IPS-18c (cell line): Measurements from ENCODE around the gene CLCN6.

Experiments used
- H3K4me3 ChIP-seq: 2 replicates; pipeline ENCODE4 v1.7.0; 2013; ENCODE audit warnings: low read depth, mild to moderate bottlenecking, low read length, moderate library complexity; ENCODE audit not compliant: insufficient read depth
- H3K9me3 ChIP-seq: one replicate; pipeline ENCODE4 v1.6.1; 2013; ENCODE audit warnings: mild to moderate bottlenecking, low read length, moderate library complexity; ENCODE audit not compliant: control insufficient read depth, insufficient read depth

The CLCN6 gene

GRCh38 chr1:11877074-11877473 lies 71.1 kb downstream of the CLCN6 start:
- H3K4me3 ChIP-seq, result no peak overlapping the region
- H3K9me3 ChIP-seq, result peaks cover 2% of the 10 kb centered on the region

GRCh38 chr1:11878081-11878890 lies 72.3 kb downstream of the CLCN6 start:
- Histone ChIP-seq H3K4me3 (no peak overlapping the region), H3K9me3 (peaks cover 2% of the 10 kb centered on the region)

- no peak overlapping the region for H3K4me3 ChIP-seq
- peaks cover 2% of the 10 kb centered on the region for H3K9me3 ChIP-seq
Observed at GRCh38 chr1:11878891-11879190, 72.8 kb downstream of the CLCN6 start.

GRCh38 chr1:11879311-11880180 lies 73.6 kb downstream of the CLCN6 start:
- Histone ChIP-seq H3K9me3 (peaks cover 2% of the 10 kb centered on the region), H3K4me3 (no peak overlapping the region)

DNA sequence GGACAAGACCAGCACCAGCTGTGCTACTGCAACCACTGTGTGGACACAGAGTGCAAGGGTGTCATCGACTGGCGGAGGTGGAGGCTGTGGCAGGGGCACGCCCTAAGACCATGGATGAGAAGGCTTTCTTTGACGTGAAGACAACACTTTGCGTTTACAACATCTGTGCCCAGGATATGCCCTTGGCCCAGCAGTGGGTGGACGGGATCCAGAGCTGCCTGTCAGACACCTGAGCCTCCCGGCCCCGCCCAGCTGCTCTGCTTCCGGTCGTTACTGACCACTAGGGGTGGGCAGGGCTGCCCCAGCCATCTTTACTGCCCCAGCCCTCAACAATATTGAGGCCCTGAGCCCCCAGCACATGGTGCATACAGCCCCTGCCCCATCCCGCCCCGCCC lies 74.2 kb downstream of the CLCN6 start:
- Histone ChIP-seq H3K4me3 (no peak overlapping the region), H3K9me3 (peaks cover 2% of the 10 kb centered on the region)

DNA sequence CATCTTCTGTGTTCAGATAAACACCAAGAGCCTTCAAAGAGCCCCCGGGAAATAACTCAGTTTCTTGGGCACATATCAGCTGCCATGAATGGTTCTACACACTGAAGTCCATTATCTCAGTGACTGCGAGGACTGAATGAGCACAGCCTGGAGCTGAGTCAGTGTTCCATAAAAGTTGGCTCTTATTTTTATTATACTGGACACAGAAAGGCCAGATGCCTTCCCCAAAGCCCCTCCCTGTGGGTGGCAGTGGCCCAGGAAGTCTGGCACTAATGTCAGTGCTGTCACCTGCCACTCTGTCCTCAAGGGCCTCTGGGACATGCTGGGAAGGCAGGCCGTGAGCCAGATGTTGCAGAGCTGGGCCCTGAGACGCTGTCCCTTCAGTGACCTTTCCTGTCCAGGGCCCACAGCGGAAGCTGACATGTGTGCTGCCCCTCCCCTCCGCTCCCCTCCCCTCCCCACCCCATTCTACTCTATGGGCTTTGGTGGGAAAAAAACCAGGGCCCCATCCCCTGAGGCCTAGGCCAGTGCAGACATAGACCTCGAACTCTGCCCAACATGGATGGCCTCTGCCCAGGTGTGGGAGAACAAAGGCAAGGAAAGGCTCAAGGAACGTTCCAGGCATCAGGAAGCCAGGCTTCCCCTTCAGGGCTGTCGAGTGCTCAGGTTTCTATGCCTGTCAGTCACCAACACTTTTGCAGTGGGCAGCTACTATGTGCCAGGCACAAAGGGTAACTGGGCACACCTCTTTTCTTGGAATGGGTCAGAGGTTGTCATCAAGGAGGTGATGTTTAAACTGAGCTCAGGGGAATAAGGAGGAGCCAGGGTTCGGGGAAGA lies 75.1 kb downstream of the CLCN6 start:
- peaks cover 2% of the 10 kb centered on the region for H3K9me3 ChIP-seq
- no peak overlapping the region for H3K4me3 ChIP-seq

GRCh38 chr1:11881749-11882441 lies 75.9 kb downstream of the CLCN6 start:
- Histone ChIP-seq H3K9me3 (peaks cover 2% of the 10 kb centered on the region), H3K4me3 (no peak overlapping the region)

DNA sequence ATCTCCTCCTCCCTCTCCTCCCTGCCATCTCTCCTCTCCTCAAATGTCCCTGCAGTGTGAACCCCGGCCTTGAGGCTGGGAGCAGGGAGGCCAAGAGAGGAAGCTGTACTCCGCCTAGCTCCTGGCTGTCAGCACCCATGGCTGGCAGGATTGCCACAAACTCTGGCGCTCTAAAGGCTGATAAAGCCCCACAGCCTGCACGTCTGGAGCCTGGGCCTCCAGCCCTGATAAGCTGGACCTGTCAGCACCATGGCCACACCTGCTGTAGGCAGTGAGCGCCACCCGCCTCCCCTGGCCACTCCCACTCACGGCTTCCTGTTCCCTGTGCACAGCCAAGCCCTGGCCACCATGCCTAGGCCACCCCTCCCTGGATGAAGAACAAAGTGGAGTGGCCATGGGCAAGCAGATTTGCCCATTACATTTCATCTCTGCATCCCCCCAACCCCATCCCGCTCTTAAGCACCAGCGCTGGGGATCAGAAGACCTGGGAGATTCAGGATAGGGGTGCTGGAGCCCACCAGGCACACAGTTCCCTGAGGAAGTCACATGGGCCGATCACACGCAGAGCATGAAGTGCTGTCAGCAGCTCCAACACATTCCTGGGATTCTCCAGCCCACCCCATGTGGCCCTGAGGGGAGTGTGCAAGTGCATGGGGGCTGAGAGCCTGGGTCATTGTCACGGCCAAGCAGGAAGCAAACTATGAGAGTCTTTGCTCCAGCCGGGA lies 77.0 kb downstream of the CLCN6 start:
- H3K4me3 ChIP-seq, result no peak overlapping the region

GRCh38 chr1:11885916-11886315 lies 79.9 kb downstream of the CLCN6 start:
- no peaks in the 10 kb centered on the region for H3K9me3 ChIP-seq
- H3K4me3 ChIP-seq, result no peak overlapping the region

More for the DNA sequence above, 77.0 kb downstream of the CLCN6 start:
- peaks cover 2% of the 10 kb centered on the region for H3K9me3 ChIP-seq

DNA sequence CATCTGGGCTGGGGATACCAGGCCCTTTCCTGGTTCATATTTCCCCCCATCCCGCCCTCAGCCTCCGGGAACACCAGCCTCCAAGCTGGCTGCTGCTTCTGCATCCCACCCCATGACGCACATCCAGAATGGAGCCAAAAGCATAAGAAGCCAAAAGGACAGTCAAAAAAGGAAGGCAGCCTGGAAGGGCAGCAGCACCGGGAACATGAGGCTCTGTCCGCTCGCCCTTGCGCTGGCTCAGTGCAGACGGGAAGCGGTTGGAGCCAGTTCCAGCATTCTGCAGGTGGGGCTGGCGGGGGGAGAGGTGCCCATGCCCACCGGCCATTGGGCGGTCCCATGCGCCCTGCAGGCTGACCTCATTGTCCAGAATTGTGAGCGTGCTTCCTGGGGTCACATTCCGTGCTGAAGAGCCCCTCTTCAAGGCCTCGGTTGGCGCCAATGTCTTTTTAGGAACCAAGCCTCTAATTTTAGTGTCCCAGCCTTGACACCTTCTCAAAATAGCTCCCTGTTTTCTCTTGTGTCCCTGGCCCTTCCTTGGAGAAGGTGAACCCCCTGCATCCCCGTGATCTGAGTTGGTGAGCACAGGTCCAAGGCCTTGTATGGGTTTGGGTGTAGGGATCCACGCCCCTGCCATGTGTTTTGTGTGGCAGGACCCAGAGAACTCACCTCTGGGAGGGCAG lies 81.1 kb downstream of the CLCN6 start:
- H3K4me3 ChIP-seq, result no peak overlapping the region
- no peaks in the 10 kb centered on the region for H3K9me3 ChIP-seq

DNA sequence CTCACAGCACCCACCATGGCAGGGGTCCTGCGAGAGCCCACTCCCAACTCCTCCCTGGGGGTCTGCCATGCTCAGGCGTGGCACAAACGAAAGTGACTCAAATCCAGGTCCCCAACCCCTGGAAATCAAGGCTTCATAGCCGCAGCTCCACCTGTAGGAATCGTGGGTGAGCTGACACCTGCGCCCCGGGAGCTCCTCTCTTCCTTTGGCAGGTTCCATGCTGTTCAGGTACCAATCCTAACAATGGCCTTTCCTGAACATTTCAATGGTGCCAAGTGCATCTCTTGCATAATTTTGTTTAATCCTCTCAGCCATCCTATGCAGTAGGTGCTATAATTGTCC lies 81.6 kb downstream of the CLCN6 start:
- H3K4me3 ChIP-seq, result no peak overlapping the region
- no peaks in the 10 kb centered on the region for H3K9me3 ChIP-seq

DNA sequence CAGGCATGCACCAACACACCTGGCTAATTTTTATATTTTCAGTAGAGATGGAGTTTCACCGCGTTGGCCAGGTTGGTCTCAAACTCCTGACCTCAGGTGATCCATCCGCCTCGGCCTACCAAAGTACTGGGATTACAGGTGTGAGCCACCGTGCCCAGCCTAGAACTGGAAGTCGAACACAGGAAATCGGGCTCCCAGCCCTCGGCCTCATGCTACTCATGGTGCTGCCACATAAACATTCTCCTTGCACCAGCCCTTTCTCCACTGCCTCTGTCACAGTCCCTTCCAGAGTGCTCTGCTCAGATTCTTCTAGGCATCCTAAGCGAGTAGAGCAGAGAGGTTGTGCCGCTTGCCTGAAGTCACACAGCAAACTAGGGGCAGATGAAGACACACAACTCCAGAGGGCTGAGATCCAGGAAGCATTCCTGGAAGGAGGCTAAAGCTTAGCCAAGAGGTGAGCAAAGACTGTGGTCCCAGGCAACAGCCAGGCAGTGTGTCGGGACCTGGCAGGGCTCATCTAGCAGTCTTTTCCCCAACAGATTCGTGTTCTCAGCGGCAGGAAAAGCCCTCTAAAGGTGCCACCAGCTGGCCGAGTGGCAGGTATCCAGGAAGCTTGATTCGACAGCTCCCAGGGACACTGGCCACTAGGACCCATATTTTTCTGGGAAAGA lies 82.3 kb downstream of the CLCN6 start:
- H3K9me3 ChIP-seq, result no peaks in the 10 kb centered on the region
- H3K4me3 ChIP-seq, result no peak overlapping the region

DNA sequence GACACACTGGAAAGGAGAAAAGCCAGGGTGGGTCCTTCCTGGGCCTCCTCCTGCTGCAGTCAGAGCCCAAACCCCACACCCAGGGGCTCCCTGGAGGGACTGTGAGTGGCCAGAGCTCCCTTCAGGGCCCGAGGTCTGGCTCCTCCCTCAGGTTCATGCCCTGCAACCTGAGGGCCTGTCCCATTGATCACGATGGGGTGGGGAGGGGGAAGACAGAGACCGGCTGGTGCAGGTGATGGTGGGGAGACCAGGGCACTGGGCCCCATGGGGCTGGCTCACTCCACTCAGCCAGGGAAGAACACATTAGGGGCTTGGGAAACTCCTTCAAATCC lies 82.9 kb downstream of the CLCN6 start:
- H3K4me3 ChIP-seq, result no peak overlapping the region
- no peaks in the 10 kb centered on the region for H3K9me3 ChIP-seq

DNA sequence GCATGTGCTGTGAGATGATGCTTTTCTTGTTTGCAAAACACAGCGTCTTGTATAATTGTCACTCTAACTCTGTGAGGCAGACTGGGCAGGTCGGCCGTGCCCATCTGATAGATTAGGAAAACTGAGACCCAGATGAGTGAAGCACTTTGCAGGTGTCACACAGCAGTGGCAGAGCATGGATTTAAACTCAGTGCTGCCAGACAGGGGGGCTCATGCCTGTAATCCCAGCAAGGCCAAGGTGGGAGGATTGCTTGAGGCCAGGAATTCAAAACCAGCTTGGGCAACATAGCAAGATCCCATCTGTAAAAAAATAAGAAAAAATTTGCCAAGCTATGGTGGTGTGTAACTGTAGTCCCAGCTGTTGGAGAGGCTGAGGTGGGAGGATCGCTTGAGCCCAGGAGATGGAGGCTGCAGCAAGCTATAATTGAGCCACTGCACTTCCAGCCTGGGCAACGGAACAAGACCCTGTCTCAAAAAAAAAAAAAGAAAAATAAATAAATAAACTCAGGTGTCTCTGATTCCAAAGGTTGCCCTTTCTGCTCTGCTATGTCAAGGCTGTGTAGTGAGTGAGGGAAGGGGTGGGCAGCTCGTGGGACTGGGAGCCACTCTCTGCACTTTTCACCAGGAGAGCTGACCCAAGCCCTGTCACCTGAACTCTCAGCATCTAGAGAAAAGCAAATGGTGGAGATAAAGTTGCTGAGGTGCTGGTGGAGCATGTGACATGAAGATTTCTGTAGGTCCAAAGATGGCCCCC lies 85.6 kb downstream of the CLCN6 start:
- Histone ChIP-seq H3K4me3 (no peak overlapping the region), H3K9me3 (no peaks in the 10 kb centered on the region)
